ENCODE data around the gene TFAP2E. TPM values are rescaled to one million over a fixed set of nuclear protein-coding genes. Genes with fewer than 3 reads are reported as not detected.
A peak's percentile ranks its signal among the peaks of the same experiment; 100 is the strongest.
"Not testable (repeated sequence)": the region's sequence is repeated elsewhere in the genome, so short reads cannot be mapped to it uniquely, and the experiment has no call there.

TFAP2E gene
- total RNA-seq, 2 donors from 2014 or later: 4.7 TPM; not detected in 1

GRCh38 chr1:35574125-35574654 is 1.1 kb downstream of the TFAP2E start:
- Histone ChIP-seq H3K36me3 (no peaks in the 10 kb centered on the region), H3K4me3 (no peak overlapping the region), H3K27me3 (replicated peaks; ENCODE audit: insufficient read depth) (peaks cover 5% of the 10 kb centered on the region), H3K4me1 (ENCODE audit: control insufficient read depth in 1 of 2, low read depth in 2 of 2) (peaks cover 3 to 35% of the 10 kb centered on the region in 2 donors), H3K27ac (no peak overlapping the region), H3K9me3 (no peaks in the 10 kb centered on the region)
- no peak for TF ChIP-seq CTCF (IDR thresholded peaks at IDR 0.05)
- no peak for ATAC-seq (ENCODE audit: insufficient number of reproducible peaks, low FRiP score, low read depth)
- no peak for DNase-seq (ENCODE audit: low spot score)

DNA sequence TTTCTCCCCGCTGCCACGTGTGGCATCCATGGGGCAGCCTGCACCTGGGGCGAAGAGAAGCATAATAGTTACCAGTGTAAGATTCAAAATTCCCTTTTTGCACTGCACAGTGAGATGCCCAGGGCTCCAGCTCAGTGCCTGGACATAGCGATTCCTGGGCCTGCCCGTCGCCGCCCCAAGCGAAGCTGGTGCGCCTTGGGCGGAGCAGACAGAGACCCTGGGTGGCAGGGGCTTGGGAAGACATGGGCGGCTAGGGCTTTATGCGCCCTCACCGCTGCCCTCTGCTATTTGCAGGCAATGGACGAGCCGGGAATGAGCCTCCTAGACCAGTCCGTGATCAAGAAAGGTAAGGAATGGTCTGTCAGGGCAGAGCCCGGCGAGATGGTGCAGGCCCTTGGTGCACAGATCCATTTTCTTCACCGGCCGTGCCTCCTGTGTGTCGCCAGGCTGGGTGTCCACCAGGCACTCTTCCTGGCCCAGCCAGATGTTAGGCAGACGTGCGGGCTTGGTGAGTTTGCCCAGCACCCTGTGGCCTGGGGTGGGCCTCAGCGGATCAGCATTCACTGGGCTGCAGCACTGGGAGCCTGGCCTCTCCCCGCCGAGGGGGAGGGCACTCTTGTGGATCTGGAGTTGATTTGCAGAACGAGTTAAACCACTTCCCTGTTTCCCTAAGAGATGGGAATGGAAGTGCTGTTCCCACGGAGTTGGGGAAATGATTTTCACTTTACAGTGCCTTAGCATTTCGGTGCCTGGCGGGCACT is 1.7 kb downstream of the TFAP2E start:
- no peak for ATAC-seq (ENCODE audit: insufficient number of reproducible peaks, low FRiP score, low read depth)
- Histone ChIP-seq H3K27me3 (replicated peaks; ENCODE audit: insufficient read depth) (peaks cover 5% of the 10 kb centered on the region), H3K36me3 (no peaks in the 10 kb centered on the region), H3K4me1 (ENCODE audit: control insufficient read depth in 1 of 2, low read depth in 2 of 2) (peaks cover 3 to 35% of the 10 kb centered on the region in 2 donors), H3K4me3 (no peak overlapping the region), H3K27ac (no peak overlapping the region), H3K9me3 (no peaks in the 10 kb centered on the region)
- no peak for DNase-seq (ENCODE audit: low spot score)
- no peak for TF ChIP-seq CTCF (IDR thresholded peaks at IDR 0.05)

DNA sequence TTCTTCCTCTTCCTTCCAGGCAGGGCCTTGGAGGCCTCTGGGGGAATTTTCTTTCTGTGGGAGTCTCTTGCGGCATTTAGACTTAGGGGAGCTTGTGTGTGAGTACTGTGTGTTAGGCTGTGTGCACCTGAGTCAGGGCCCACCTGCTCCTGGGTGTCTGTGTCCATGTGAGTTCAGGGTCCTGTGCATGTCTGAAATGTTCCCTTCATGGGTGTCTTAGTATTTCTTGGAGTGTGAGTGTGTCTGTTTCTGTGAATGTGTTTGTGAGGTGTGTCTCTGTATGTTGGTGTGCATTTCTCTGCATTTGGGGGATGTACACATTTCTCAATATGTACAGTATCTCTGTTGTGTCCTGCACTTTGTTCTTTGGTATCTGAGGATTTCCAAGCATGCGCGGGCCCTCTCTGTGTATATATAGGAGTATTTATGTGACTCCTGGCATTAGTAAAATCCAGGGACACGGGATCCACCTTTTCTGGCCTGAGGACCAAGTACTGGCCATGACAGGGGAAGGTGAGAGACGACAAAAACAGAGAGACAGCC is 2.4 kb downstream of the TFAP2E start:
- no peak for DNase-seq (ENCODE audit: low spot score)

GRCh38 chr1:35576061-35576765 is 3.1 kb downstream of the TFAP2E start:
- H3K27ac ChIP-seq: no peak overlapping the region
- TF ChIP-seq CTCF (IDR thresholded peaks at IDR 0.05): no peak
- peaks cover 5% of the 10 kb centered on the region for H3K27me3 ChIP-seq (replicated peaks; ENCODE audit: insufficient read depth)
- ATAC-seq (ENCODE audit: insufficient number of reproducible peaks, low FRiP score, low read depth) (no peak), DNase-seq (ENCODE audit: low spot score) (no peak)
- H3K4me3 ChIP-seq: peak overlapping the region; percentile 75
- H3K4me1 ChIP-seq (ENCODE audit: control insufficient read depth in 1 of 2, low read depth in 2 of 2): peaks cover 3 to 35% of the 10 kb centered on the region in 2 donors
- H3K9me3 ChIP-seq: no peaks in the 10 kb centered on the region
- no peaks in the 10 kb centered on the region for H3K36me3 ChIP-seq

More for the DNA sequence above, 2.4 kb downstream of the TFAP2E start:
- no peak for ATAC-seq (ENCODE audit: insufficient number of reproducible peaks, low FRiP score, low read depth)
- H3K9me3 ChIP-seq: no peaks in the 10 kb centered on the region
- TF ChIP-seq CTCF (IDR thresholded peaks at IDR 0.05): no peak
- H3K36me3 ChIP-seq: no peaks in the 10 kb centered on the region
- peaks cover 3 to 35% of the 10 kb centered on the region in 2 donors for H3K4me1 ChIP-seq (ENCODE audit: control insufficient read depth in 1 of 2, low read depth in 2 of 2)
- no peak overlapping the region for H3K4me3 ChIP-seq
- H3K27ac ChIP-seq: no peak overlapping the region
- peaks cover 5% of the 10 kb centered on the region for H3K27me3 ChIP-seq (replicated peaks; ENCODE audit: insufficient read depth)

- H3K27me3 ChIP-seq (replicated peaks; ENCODE audit: insufficient read depth): not testable (repeated sequence)
- H3K4me3 ChIP-seq: peak overlapping the region; percentile 75
Measured at GRCh38 chr1:35576766-35577070, 3.6 kb downstream of the TFAP2E start.

More at GRCh38 chr1:35576766-35577070, 3.6 kb downstream of the TFAP2E start:
- DNase-seq (ENCODE audit: low spot score); H3K9me3 ChIP-seq; ATAC-seq (ENCODE audit: insufficient number of reproducible peaks, low FRiP score, low read depth); H3K36me3 ChIP-seq; H3K27ac ChIP-seq: not testable (repeated sequence)
- H3K4me1 ChIP-seq (ENCODE audit: control insufficient read depth in 1 of 2, low read depth in 2 of 2): peaks cover 3 to 35% of the 10 kb centered on the region in 2 donors
